ENCODE results near the gene WDR27.

Gene WDR27

DNA sequence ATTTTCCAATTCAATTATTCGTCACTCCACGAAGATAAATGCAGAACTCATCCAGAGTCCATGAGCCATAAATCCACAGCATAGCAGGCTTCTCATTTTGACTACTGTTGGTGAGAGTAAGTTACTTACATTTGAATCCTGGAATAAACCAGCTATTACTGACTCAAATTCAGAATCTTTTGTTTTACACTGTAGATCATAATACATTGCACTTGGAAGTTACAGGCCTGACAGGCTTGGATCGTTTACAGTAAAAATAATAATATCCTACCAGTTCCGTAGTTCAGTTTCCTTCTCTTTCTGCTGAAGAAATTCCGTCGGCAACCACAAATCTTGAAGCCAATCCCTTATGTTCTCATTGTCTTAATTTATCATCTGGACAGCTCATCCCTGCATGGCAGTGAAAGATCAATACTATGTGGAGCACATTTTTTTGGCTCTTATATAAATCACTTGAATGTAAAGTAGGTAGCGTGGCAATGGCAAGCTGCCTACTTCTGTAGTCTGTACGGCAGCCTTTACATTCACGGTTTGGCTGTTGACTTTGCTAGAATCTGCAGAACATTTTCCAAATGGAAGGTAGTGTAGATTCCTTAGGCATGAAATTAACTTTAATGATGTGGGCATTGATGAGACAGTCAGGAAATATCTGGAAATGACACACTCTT is 142.9 kb downstream of the WDR27 start:
- DNase-seq (ENCODE audit: low read depth in 2 of 2) = no peak
- H3K4me3 ChIP-seq (replicated peaks in 1 of 2; ENCODE audit: low read depth in 2 of 2, low read length in 2 of 2) = no peak overlapping the region
- TF ChIP-seq, protein P1, sequence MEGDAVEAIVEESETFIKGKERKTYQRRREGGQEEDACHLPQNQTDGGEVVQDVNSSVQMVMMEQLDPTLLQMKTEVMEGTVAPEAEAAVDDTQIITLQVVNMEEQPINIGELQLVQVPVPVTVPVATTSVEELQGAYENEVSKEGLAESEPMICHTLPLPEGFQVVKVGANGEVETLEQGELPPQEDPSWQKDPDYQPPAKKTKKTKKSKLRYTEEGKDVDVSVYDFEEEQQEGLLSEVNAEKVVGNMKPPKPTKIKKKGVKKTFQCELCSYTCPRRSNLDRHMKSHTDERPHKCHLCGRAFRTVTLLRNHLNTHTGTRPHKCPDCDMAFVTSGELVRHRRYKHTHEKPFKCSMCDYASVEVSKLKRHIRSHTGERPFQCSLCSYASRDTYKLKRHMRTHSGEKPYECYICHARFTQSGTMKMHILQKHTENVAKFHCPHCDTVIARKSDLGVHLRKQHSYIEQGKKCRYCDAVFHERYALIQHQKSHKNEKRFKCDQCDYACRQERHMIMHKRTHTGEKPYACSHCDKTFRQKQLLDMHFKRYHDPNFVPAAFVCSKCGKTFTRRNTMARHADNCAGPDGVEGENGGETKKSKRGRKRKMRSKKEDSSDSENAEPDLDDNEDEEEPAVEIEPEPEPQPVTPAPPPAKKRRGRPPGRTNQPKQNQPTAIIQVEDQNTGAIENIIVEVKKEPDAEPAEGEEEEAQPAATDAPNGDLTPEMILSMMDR (IDR thresholded peaks at IDR 0.05; ENCODE audit: low read depth, low read length) = no peak

DNA sequence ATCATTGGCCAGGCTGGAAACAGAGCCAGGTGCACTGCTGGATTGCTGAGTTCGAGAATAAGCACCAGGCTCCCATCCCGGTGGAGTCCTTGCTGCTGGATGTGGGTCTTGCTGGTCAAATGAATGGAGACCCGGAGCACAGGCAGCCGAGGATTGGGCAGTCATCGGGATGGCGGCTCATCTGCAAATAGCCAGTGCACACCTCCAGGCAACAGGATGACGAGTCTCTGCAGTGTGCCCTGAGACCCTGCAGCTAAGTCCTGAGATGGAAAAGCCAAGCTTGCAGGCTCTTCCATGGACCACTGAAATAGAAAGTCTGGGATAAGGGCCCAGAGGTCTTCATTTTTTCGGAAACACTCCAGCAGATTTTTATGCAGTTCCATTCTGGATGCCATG is 143.5 kb downstream of the WDR27 start:
- TF ChIP-seq, protein P1 (IDR thresholded peaks at IDR 0.05; ENCODE audit: low read depth, low read length) = no peak
- DNase-seq (ENCODE audit: low read depth in 2 of 2) = no peak
- no peak overlapping the region for H3K4me3 ChIP-seq (replicated peaks in 1 of 2; ENCODE audit: low read depth in 2 of 2, low read length in 2 of 2)

DNA sequence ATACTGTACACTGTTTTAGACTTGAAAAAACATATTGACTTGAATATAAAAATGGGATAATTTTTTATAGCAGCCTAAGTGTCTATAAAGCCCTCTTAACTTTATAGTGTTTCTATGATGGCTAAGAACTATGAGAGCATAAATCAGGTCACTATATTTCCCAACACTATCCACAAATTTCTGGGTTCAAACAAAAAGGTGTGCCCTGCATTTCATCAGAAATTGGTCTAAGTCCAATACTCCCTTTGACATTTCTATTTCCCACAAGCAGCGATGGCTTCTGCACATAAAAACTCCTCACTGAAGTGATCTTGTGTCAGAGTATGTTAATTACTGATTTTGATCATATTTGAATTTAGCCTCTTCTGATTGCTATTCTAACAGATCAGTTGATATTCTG is 143.9 kb downstream of the WDR27 start:
- H3K4me3 ChIP-seq (replicated peaks in 1 of 2; ENCODE audit: low read depth in 2 of 2, low read length in 2 of 2) = no peak overlapping the region
- DNase-seq (ENCODE audit: low read depth in 2 of 2) = no peak
- TF ChIP-seq, protein P1 (IDR thresholded peaks at IDR 0.05; ENCODE audit: low read depth, low read length) = no peak

DNA sequence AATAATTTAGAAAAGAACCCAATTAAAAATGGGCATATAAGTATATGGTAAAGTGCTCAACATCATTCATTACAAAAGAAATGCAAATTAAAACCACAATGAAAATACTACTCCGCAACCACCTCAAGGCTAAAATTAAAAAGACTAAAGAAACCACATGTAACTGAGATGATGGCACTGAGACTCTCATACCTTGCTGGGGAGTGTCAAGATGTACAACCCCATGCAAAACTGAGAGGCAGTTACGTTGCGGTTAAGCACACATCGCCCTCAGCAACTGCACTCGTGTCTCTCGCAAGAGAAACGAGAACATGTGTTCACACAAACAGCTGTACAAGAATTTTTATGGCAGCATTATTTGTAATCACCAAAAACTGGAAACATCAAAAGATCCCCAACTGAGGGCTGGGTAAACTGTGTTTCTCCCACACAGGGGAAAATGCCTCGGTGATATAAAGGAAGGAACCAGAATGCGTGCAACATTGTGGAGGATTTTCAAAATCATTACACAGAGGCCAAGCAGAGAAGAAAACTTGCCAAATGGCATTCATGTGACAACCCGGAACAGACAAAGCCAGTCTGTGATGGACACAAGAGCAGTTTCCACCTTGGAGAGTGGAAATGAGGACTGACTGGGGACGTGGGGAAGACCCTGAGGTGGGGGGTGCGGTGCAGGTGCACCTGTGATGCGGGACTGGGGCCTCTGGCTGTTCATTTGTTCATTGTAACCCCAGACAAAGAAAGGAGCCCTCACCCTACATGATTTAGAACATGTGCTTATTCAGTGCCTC is 144.9 kb downstream of the WDR27 start:
- TF ChIP-seq, protein P1 (IDR thresholded peaks at IDR 0.05; ENCODE audit: low read depth, low read length) = no peak
- DNase-seq (ENCODE audit: low read depth in 2 of 2) = no peak
- H3K4me3 ChIP-seq (replicated peaks in 1 of 2; ENCODE audit: low read depth in 2 of 2, low read length in 2 of 2) = no peak overlapping the region

DNA sequence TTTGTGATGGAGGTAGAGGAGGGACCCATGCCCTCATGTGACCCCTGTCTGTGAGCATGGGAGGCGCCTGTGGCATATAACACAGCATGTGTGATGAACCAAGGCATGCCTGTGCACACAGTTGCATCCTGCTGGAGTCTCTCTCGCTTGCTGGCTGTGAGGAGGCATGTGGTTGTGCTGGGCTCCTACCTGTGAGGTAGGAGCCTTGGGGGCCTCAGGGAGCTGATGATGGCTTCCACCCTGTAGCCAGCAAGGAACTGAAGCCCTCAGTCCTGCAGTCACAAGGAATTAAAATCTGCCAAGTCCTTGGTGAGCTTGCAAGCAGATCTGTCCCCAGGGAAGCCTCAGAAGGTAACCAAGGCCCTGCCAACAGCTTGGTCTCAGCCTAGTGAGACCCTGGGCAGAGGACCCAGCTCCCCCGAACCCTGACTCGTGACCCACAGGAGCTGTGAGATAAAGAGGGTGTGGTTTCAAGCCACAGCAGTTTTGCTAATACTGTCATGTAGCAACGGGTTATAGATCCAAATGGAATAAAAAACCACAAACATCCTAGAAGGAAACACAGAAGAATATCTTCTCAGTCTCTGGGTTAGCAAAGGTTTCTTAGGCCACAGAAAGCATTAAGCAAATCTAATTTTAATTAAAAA is 145.7 kb downstream of the WDR27 start:
- H3K4me3 ChIP-seq (replicated peaks in 1 of 2; ENCODE audit: low read depth in 2 of 2, low read length in 2 of 2) = no peak overlapping the region
- TF ChIP-seq, protein P1 (IDR thresholded peaks at IDR 0.05; ENCODE audit: low read depth, low read length) = no peak
- DNase-seq (ENCODE audit: low read depth in 2 of 2) = no peak

DNA sequence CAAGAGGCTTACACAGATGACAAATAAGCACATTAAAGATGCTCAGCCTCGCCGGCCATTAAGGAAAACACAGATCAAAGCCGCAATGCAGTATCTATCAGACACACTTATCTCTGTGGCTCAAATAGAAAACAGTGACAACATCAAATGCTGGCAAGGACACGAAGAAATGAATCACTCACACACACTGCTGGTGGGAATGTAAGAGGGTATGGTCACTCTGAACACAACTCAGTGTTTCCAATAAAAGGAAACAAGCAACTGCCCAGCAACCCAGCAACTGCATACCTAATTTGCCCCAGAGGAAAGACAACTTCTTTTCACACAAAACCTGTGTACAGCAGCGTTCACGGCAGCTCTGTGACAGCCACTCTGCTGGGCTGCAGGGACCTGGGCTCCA is 155.8 kb downstream of the WDR27 start:
- H3K4me3 ChIP-seq (replicated peaks in 1 of 2; ENCODE audit: low read depth in 2 of 2, low read length in 2 of 2) = no peak overlapping the region
- TF ChIP-seq, protein P1 (IDR thresholded peaks at IDR 0.05; ENCODE audit: low read depth, low read length) = no peak
- peak; percentile 30 to 49 for DNase-seq (ENCODE audit: low read depth in 2 of 2)

All from cardiac fibroblast (primary cell).